Measurements from ENCODE around the gene TMEM263. TPM values are rescaled to one million over a fixed set of nuclear protein-coding genes. Genes with fewer than 3 reads are reported as not detected.
"Not testable (repeated sequence)": the region's sequence is repeated elsewhere in the genome, so short reads cannot be mapped to it uniquely, and the experiment has no call there.

The TMEM263 gene
- total and polyA plus RNA-seq, 2 donors (not counting 3 experiments of a cell fraction or from before 2014, with no cell fraction given), result 22.5 to 72.5 TPM

- H3K36me3 ChIP-seq (ENCODE audit: control insufficient read depth in 2 of 2, extremely low read depth in 1 of 2, insufficient read depth in 2 of 2, low read length in 2 of 2); BruUV-seq (replicated peaks); FAIRE-seq; H3K79me2 ChIP-seq (ENCODE audit: control insufficient read depth, insufficient read depth, low read length); DNase-seq (ENCODE audit: low read depth, low spot score); H3K9me1 ChIP-seq (replicated peaks; ENCODE audit: control insufficient read depth, extremely low read depth, insufficient read depth, low read length); H2AFZ ChIP-seq (ENCODE audit: low read depth, low read length); dilution Hi-C loops (cut with MboI; ENCODE audit: extremely low pct_ligation_motif_present, low sequenced_read_pairs); H3K4me2 ChIP-seq (ENCODE audit: insufficient read depth, low read length); H3K9ac ChIP-seq (replicated peaks; ENCODE audit: extremely low read depth, insufficient read depth, low read length); H3K9me3 ChIP-seq (replicated peaks; ENCODE audit: control insufficient read depth, insufficient read depth, low read length); POLR2A ChIA-PET; H3K4me3 ChIP-seq (replicated peaks in 1 of 3; ENCODE audit: insufficient read depth in 1 of 3, low read depth in 1 of 3, low read length in 3 of 3); H4K20me1 ChIP-seq (replicated peaks; ENCODE audit: control insufficient read depth, extremely low read depth, insufficient read depth, low read length); H3K27ac ChIP-seq (ENCODE audit: insufficient read depth, low read depth, low read length): not testable (repeated sequence)
- CTCF ChIA-PET, result interaction anchor here (1.5 to 1.9 kb wide), 4 partner anchors 11 to 564 kb away, joined by 3 to 8 read pairs (median 4); partner anchors contain the start of gene POLR3B
- intact Hi-C loops (cut with micrococcal nuclease), result loop anchor here (2.0 kb wide), 1 partner anchor 695 kb away; no protein-coding TSS in a partner anchor
- peaks cover 13% of the 10 kb centered on the region for H3K4me1 ChIP-seq (ENCODE audit: control insufficient read depth, extremely low read depth, insufficient read depth, low read length)
- H3K27me3 ChIP-seq (ENCODE audit: control insufficient read depth in 2 of 2, insufficient read depth in 2 of 2, low read length in 2 of 2), result peaks cover 10% of the 10 kb centered on the region in 2 experiments
These were observed 33.7 kb upstream of the TMEM263 start for GRCh38 chr12:106921976-106922375.

GRCh38 chr12:106923594-106923993 lies 32.1 kb upstream of the TMEM263 start:
- H3K9me1 ChIP-seq (replicated peaks; ENCODE audit: control insufficient read depth, extremely low read depth, insufficient read depth, low read length); dilution Hi-C loops (cut with MboI; ENCODE audit: extremely low pct_ligation_motif_present, low sequenced_read_pairs); H3K4me2 ChIP-seq (ENCODE audit: insufficient read depth, low read length); DNase-seq (ENCODE audit: low read depth, low spot score); H2AFZ ChIP-seq (ENCODE audit: low read depth, low read length); FAIRE-seq; H3K27ac ChIP-seq (ENCODE audit: insufficient read depth, low read depth, low read length); H3K79me2 ChIP-seq (ENCODE audit: control insufficient read depth, insufficient read depth, low read length); H3K36me3 ChIP-seq (ENCODE audit: control insufficient read depth in 2 of 2, extremely low read depth in 1 of 2, insufficient read depth in 2 of 2, low read length in 2 of 2); BruUV-seq (replicated peaks); H3K4me1 ChIP-seq (ENCODE audit: control insufficient read depth, extremely low read depth, insufficient read depth, low read length); H4K20me1 ChIP-seq (replicated peaks; ENCODE audit: control insufficient read depth, extremely low read depth, insufficient read depth, low read length); H3K4me3 ChIP-seq (replicated peaks in 1 of 3; ENCODE audit: insufficient read depth in 1 of 3, low read depth in 1 of 3, low read length in 3 of 3); CTCF ChIA-PET; H3K9me3 ChIP-seq (replicated peaks; ENCODE audit: control insufficient read depth, insufficient read depth, low read length); POLR2A ChIA-PET; H3K9ac ChIP-seq (replicated peaks; ENCODE audit: extremely low read depth, insufficient read depth, low read length); intact Hi-C loops (cut with micrococcal nuclease): not testable (repeated sequence)
- H3K27me3 ChIP-seq (ENCODE audit: control insufficient read depth in 2 of 2, insufficient read depth in 2 of 2, low read length in 2 of 2), result peaks cover 13 to 15% of the 10 kb centered on the region in 2 experiments
